NT2/D1 (cell line): ENCODE results near the gene VSX1.

ENCODE experiments used
- SUZ12 ChIP-seq: IDR thresholded peaks from 2 replicates; pipeline ENCODE4 v1.6.1; 2011; ENCODE audit not compliant: insufficient read length, insufficient read depth; ENCODE audit errors: extremely low read depth
- ZNF274 ChIP-seq: IDR thresholded peaks from 2 replicates; pipeline ENCODE4 v1.6.1; 2011; ENCODE audit warnings: mild to moderate bottlenecking, low read depth, low read length

- TF ChIP-seq SUZ12 (peak; percentile 14), ZNF274 (no peak)
These were observed 23.7 kb downstream of the VSX1 start, which contains the start of gene ACSS1 for GRCh38 chr20:25058051-25058846.
